NCI-H1417 treated with DMSO at 0.1 percent for 48 hours (cell line): ENCODE measurements around the gene TECR.

Experiments
- DNase-seq: peaks from one replicate; lab custom pipeline; 2025; lab: John Stamatoyannopoulos, UW

Gene TECR

GRCh38 chr19:14510311-14511228 lies 18.8 kb upstream of the TECR start:
- DNase-seq, result no peak

DNA sequence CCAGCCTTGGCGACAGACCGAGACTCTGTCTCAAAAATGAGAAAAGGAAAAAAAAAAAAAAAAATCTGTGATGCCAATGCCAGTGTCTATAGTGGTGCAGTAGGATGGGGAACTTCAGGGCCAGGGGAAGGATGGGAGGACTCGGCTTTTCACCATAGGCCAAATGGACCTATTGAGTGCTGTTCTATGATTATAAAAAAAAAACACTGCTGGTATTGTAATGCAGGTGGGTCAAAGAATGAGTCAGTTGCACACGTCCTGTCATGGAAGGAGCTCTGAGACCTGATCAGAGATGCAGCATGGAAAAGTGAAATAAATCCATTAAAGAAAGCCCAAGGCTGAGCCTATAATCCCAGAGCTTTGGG lies 18.2 kb upstream of the TECR start:
- no peak for DNase-seq

- DNase-seq, result no peak
These were observed 16.9 kb upstream of the TECR start for GRCh38 chr19:14512406-14512961.

DNA sequence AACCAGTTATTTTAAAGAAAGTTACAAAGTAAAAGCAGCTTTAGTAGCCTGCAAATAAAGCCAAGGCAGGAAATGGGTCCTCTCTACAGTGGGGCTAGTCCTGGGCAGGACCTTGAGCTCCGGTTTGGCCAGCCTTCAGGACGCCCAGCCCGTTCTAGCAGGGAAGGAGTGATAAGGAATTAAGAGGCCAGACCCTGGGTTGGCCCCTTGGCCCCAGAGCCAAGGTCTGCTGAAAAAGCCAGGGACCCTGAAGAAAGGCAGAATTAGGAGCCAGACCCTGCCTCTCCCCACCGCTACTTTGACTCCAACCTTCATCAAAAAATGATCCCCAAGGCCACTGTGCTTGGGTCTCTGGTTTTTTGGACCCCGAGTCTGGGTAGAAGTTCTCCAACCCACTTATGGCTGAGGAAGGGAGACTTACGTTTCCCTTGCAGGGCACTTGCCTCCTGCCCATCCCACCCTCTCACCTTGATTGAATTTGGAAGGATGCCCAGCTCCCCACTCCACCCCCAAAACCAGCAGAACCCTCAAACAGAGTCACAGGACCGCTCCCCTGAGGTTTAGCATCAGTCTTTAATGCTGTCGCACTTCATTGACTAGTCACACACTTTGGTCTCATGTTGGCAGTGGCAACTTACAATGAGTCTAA lies 15.1 kb upstream of the TECR start:
- DNase-seq, result no peak

DNA sequence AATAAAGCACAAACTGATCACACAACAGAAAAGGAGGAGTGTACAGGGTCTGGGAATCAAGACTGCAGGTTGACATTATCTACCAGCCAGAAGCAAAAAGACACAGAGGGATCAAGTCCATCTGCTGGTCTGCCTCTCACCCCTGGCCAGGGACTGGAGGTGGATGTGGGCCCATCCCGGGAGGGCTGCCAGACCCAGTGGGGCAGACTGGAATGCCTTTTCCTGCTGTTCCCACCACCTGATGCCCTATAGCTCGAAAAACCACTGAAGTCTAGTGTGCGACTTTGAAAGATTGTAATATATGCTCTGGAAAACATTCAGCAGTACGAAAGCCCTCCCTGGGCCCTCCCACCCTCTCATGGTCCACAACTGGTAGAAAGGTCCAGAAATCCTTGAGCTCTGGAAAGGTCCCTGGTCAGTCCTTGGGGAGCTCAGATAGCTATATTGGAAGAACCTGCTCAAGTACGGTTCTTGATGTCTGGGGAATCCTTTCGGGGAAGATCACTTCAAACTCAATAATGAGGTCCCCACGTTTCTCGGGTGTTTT lies 13.8 kb upstream of the TECR start:
- DNase-seq, result no peak

- DNase-seq, result no peak
These were observed 13.3 kb upstream of the TECR start for GRCh38 chr19:14516048-14516534.

DNA sequence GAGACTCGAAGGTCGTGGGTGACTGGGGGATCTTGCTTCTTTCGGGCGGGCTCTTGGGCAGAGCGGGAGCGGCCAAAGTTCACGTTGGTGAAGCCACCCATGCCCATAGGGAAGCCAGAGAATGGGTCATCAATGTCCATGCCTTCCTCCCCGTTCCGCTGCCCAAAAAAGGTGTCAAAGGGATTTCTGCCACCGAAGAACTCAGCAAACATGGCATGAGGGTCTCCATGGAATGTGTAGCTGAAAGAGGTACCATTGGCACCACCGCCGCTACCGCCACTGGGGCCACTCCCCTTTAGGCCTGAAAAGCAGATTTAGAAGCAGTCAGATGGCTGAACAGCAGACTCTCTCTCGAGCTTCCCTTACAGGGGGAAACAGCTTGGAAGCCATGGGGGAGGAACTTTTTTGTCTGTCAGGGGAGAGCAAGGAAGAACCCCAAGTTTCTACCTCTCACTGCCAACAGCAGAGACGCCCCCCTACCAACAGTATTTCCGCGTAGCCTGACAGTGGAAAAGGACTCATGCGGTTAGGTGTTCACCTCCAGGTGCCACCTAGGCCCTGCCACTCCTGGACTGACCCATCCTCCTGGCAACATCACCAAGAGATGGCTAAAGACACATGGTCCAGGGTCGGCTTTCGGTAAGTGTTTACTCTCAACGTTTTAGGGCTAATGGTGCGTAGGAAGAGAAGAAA lies 12.5 kb upstream of the TECR start:
- DNase-seq, result no peak

- DNase-seq, result no peak
These were observed 12.0 kb upstream of the TECR start for GRCh38 chr19:14517446-14517839.

GRCh38 chr19:14517840-14518505 lies 11.4 kb upstream of the TECR start, which contains the start of gene DNAJB1:
Gene DNAJB1, minus strand, starts transcription at chr19:14518397. Its CDS starts 48 bp downstream, at chr19:14518349.
- peak; percentile 65 for DNase-seq

DNA sequence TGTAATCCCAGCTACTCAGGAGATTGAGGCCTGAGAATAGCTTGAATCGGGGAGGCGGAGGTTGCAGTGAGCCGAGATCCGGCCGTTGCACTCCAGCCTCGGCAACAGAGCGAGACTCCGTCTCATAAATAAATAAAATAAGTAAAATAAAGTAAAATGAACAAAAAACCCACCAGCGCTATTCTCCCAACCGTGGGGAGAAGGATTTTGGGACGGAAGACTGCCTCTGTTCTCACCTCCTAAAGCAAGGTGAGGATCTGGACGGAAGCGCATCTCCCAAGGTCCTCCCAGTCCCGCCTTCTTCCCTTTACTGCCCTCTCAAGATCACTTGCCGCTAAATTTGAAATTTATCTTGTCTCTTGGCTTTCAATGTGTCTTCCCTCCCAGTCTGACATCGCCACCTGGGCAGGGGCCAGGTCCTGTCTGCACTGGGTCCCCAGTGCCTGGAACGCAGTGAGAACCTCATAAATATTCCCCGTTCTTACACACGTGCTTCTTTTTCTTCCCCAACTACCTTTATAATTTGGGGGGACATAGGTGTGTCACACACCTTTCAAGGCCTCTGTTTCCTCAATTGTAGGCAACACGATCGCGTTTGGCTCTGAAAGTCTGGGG lies 10.0 kb upstream of the TECR start:
- DNase-seq, result no peak

GRCh38 chr19:14519860-14520407 lies 9.5 kb upstream of the TECR start:
- no peak for DNase-seq

DNA sequence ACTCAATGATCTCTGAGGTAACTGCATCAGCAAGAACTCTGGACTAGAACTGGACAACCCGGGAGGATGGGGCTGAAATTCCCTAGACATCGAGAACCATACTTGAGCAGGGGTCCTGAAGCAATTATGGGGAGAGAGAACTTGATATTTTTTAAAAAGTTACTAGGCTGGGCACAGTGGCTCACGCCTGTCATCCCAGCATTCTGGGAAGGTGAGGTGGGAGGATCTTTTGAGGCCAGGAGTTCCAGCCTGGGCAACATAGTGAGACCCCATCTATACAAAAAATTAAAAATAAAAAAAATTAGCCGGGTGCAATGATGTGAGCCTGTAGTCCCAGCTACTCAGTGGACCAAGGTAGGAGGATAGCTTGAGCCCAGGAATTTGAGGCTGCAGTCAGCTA lies 8.9 kb upstream of the TECR start:
- no peak for DNase-seq

DNA sequence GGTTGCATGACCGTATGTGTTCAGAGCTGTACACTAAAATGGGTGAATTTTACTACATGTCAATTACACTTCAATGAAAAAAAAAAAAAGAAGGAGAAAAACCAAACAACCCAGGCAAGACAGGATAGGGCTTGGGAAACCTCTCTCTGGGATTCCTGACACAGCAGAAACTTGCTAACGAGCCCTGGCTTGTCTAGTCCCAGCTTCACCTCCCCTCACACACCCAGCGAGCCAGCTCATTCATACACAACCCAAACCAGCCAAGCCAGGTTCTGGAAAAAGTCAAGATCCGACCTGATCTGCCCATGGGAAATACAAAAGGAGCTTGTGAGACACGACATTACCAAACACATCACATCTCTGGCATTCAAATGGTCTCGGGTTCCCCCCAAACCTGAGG lies 3.7 kb upstream of the TECR start:
- no peak for DNase-seq

GRCh38 chr19:14526423-14526822 lies 3.0 kb upstream of the TECR start:
- DNase-seq, result no peak

DNA sequence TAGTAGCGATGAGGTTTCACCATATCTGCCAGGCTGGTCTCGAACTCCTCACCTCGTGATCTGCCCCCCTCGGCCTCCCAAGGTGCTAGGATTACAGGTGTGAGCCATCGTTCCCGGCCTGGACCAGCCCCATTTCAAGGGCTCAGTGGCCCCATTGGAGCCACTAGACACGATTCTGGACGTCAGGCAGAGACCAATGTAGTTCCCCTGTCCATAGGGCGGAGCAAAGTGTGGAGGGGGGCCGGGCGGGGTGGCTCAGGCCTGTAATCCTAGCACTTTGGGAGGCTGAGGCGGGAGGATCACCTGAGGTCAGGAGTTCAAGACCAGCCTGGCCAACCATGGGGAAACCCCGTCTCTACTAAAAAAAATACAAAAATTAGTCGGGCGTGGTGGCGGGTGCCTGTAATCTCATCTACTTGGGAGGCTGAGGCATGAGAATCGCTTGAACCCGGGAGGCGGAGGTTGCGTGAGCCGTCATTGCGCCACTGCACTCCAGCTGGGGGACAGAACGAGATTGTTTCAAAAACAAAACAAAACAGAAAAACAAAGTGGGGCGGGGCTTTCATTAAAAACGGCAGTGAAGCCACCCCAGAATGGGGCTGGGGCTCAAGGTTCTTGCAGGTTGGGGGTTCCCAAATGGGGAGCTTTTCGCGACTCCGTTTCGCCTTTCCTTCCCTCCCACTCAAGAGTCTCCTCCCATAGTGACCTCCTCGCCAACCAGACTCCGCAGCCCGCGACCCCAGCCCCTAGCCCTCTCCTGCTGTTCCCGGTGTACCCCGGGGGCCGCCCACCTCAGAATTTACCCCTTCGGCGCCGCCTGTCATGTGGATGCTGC lies 758 bp upstream of the TECR start:
- no peak for DNase-seq

DNA sequence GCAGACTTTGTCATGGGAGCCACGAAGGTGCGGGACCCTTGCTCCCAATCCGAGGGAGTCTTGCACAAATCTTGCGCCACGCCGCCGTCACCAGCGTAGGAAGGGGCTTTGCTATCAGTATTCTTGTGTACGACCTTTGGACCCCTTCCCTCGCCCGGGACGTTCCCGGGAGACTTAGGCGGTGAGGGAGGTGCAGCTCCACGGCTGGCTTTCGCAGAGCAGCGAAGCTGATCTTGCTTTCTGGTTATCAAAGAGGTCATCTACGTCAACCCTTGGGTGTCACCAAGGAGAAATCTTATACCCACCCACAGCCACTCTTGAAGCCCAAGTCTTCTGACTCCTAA lies 583 bp downstream of the TECR start:
- DNase-seq, result no peak

DNA sequence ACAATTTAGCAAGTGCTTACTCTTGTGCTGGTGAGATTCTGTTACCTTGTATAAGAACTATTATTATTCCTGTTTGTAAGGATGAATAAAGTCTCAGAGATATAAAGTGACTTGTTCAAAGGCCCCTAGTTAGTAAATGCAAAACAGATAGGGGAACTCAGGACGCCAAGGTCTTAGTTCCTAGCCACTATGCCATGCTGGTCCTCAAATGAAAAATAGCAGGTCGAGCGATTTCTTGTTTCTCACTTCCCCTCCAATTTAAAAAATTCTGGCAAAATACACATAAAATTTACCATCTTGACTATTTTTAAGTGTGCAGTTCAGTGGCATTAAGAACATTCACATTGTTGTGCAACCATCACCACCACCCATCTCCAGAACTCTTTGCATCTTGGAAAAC lies 1.1 kb downstream of the TECR start:
- DNase-seq, result no peak

DNA sequence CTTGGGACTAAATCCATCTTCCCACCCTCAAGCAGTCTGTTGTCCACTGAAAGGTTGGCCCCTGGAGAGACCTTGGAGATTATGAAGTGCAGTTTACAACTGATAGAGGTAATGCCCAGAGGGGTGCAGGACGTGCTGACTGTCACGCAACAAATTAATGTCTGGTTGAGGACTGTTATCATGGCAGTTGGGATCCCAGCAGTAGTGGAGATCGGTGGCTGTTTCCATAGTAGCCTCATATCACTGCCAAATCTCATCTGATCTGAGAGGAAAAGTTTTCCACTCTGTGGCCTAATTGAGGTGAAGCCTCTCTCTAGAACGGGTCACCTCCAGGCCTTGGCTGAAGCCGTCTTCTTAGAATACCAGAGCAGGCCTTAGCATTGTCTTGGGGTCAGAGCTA lies 4.1 kb downstream of the TECR start:
- DNase-seq, result no peak

DNA sequence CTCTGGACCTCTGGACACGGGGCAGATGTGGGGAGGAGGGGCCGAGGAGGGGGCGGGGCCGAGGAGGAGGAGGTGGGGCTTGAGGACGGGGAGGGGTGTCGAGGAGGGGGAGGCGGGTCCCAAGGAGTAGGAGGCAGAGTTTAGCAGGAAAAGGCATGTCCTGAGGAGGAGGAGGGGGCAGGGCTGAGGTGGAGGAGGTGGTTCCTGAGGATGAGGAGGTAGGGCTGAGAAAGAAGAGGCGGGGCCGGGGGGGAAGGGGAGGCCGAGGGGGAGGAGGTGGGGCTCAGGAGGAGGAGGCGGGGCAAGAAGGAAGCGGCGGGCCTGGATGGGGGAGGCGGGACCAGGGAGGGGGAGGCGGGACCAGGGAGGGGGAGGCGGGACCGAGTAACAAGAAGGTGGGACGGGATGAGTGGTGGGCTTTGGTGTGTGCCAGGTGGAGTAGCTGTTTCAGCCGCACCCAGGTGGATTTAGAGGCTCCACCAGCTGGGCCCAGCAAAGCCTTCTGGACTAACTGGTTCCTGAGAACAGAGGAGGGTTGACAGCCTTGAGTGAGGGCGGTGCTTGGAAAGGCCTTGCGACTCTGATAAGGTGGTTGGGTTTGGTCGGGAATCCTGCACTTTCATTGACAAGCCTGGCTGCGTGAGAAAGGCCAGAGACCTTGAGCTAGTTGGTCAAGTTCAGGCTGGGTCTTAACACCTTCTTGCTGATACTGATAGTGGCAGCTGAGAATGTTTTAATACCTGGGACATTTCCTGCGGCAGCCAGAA lies 7.7 kb downstream of the TECR start:
- DNase-seq, result no peak
